Measurements from ENCODE around the gene BABAM2. TPM values are rescaled to one million over a fixed set of nuclear protein-coding genes. Genes with fewer than 3 reads are reported as not detected.
A peak's percentile ranks its signal among the peaks of the same experiment; 100 is the strongest.

BABAM2 gene
- total and polyA plus RNA-seq, 9 of the 15 experiments (the other 6 are each of a cell fraction or from before 2014, with no cell fraction given) = 10.9 to 37.4 (median 25.6) TPM

GRCh38 chr2:28274911-28275685 is 384.6 kb downstream of the BABAM2 start (continued):
- no peak for TF ChIP-seq KLF6 (CRISPR knock-in tag; IDR thresholded peaks at IDR 0.05; ENCODE audit: borderline replicate concordance)
- TF ChIP-seq FOSL1 (tag; conservative IDR thresholded peaks at IDR 0.05) = peak; percentile 66
- TF ChIP-seq TBL1XR1 (IDR thresholded peaks at IDR 0.05; ENCODE audit: low read length in 2 of 2) = no peak
- TF ChIP-seq MAX (CRISPR knock-in tag; IDR thresholded peaks at IDR 0.05) = no peak
- no peak for TF ChIP-seq TCF15 (CRISPR knock-in tag; IDR thresholded peaks at IDR 0.05)
- TF ChIP-seq CAMTA2 (CRISPR knock-in tag; conservative IDR thresholded peaks at IDR 0.05) = no peak
- no peak for TF ChIP-seq NFRKB (IDR thresholded peaks at IDR 0.05; ENCODE audit: low read depth)
- no peak for TF ChIP-seq KAT7 (CRISPR knock-in tag; IDR thresholded peaks at IDR 0.05; ENCODE audit: borderline replicate concordance)
- no peak for TF ChIP-seq SFPQ (IDR thresholded peaks at IDR 0.05; ENCODE audit: low read depth, low read length)
- no peak for TF ChIP-seq POLR3G (IDR thresholded peaks at IDR 0.05; ENCODE audit: extremely low read depth, insufficient read length, insufficient replicate concordance)
- TF ChIP-seq KDM4B (IDR thresholded peaks at IDR 0.05; ENCODE audit: borderline replicate concordance in 2 of 2, low read depth in 1 of 2) = no peak
- TF ChIP-seq STAT6 (CRISPR knock-in tag; IDR thresholded peaks at IDR 0.05) = no peak
- no peak for TF ChIP-seq NCOA6 (IDR thresholded peaks at IDR 0.05)
- no peak for TF ChIP-seq EZH2 (IDR thresholded peaks at IDR 0.05; ENCODE audit: borderline replicate concordance, low read depth, low read length)
- 0 out of 2 replicates have a peak, but pooled peaks have one; percentile 20 for TF ChIP-seq SMARCA4 (IDR thresholded peaks at IDR 0.05)
- TF ChIP-seq KLF16 (IDR thresholded peaks at IDR 0.05) = no peak
- no peak for TF ChIP-seq NONO (IDR thresholded peaks at IDR 0.05; ENCODE audit: low read depth in 2 of 2, low read length in 1 of 2)
- TF ChIP-seq ZBTB2 (IDR thresholded peaks at IDR 0.05) = no peak
- TF ChIP-seq DNMT1 (IDR thresholded peaks at IDR 0.05) = no peak
- 0 out of 2 replicates have a peak, but pooled peaks have one; percentile 13 for TF ChIP-seq ZNF316 (IDR thresholded peaks at IDR 0.05)
- TF ChIP-seq MXD1 (CRISPR knock-in tag; IDR thresholded peaks at IDR 0.05; ENCODE audit: borderline replicate concordance, poor library complexity, severe bottlenecking) = no peak
